HG03558 (cell line): ENCODE results near the gene PLCXD3.
"Not testable (repeated sequence)": the region's sequence is repeated elsewhere in the genome, so short reads cannot be mapped to it uniquely, and the experiment has no call there.

Source experiments
- ATAC-seq: cut with Tn5 transposase; IDR thresholded peaks from one replicate; pipeline ENCODE4 v1.9.1; 2021; ENCODE audit warnings: moderate number of reproducible peaks; ENCODE audit not compliant: unreplicated experiment; ENCODE audit errors: extremely low read depth

Gene PLCXD3

DNA sequence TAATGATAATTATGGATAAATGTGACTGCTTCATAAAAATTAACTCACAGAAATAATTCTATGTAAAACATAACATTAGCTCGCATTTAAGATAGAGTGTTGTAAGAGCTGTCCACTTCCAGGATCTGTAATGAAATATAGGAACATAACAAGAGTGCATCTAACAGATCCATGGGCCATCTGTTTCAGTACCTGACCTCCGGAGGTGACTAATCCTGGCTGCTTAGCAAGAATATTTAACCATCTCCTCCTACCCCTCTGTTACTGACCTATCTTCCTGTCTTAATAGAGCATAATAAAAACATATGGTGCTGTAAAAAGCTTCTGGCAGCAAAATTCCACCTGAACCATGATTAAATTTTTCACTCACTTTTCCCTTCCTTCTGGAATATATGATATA, 7.1 kb downstream of the PLCXD3 start:
- ATAC-seq = no peak

DNA sequence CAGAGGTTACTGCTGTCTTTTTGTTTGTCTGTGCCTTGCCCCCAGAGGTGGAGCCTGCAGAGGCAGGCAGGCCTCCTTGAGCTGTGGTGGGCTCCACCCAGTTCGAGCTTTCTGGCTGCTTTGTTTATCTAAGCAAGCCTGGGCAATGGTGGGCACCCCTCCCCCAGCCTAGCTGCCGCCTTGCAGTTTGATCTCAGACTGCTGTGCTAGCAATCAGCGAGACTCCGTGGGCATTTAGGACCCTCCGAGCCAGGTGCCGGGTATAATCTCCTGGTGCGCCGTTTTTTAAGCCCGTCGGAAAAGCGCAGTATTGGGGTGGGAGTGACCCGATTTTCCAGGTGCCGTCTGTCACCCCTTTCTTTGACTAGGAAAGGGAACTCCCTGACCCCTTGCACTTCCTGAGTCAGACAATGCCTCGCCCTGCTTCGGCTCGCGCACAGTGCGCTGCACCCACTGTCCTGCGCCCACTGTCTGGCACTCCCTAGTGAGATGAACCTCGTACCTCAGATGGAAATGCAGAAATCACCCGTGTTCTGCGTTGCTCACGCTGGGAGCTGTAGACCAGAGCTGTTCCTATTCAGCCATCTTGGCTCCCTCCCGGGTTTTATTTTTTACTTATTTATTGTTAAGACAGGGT, 16.8 kb downstream of the PLCXD3 start:
- not testable (repeated sequence) for ATAC-seq

DNA sequence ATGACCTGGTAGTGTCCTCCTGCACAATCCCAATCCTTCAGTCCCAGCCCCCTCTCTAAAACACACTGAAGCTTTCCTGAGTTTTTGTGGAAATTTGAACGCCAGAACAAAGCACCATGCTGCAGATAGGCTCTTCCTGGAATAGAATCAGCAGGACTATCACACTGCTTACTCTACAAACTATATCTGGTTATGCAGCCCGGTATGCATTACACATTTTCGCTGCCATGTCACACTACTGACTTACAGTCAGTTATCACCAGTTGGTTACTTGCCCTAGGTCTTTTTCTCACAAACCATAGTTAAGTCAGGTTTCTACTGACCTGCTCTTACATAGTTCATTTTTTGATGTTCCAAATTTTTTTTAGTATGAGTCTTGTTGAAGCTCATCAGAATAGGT, 24.9 kb downstream of the PLCXD3 start:
- ATAC-seq = no peak

DNA sequence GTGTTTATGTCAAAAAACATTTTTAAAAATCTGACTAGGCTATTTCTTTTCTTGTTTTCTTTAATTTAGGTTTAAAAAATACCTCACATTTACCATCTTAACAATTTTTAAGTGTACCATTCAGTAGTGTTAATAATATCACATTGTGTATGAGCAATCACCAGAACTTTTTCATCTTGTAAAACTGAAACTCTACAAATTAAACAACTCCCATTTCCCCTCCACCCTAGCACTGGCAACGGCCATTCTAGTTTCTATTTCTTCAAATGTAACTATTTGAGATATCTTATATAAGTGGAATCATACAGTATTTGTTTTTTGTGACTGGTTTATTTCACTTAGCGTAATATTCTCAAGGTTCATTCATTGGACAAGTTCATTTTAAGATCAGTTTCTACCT, 27.7 kb downstream of the PLCXD3 start:
- peak; percentile 51 for ATAC-seq

DNA sequence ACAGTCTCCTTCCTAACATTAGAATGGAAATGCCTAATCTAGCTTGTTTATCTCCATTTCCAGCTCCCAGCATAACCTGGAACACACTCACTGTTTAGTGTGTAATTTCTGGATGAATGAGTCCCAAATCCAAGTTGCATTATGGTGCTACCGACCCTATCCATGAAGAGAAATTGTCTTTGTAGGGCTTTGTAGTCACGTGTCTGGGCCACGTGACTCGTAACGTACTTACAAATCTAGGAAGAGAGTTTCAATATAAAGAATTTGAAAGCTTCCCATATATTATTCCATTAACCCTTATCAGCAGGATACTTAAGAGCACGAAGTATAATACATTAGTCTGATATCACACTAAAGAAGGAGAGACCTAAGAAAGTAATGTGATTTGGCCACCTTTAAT, 28.2 kb downstream of the PLCXD3 start:
- ATAC-seq = no peak

DNA sequence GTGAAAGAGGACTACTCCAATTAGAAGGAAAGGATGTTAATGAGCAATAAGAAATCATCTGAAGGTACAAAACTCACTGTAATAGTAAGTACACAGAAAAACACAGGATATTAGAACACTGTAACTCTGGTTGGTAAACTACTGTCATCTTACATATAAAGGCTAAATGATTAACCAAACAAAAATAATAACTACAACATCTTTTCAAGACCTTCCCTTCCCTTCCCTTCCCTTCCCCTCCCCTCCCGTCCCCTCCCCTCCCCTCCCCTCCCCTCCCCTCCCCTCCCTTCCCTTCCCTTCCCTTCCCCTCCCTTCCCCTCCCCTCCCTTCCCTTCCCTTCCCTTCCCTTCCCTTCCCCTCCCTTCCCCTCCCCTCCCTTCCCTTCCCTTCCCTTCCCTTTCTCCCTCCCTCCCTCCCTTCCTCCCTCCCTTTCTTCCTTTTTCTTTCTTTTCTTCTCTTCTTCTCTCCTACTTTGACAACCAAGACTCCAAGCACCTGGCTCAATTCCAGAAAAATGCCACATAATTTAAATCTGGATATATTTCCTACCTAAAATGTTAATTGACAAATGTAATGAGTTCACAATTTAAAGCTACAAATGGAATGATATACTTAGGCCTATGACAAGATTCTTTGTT, 38.7 kb downstream of the PLCXD3 start:
- not testable (repeated sequence) for ATAC-seq

DNA sequence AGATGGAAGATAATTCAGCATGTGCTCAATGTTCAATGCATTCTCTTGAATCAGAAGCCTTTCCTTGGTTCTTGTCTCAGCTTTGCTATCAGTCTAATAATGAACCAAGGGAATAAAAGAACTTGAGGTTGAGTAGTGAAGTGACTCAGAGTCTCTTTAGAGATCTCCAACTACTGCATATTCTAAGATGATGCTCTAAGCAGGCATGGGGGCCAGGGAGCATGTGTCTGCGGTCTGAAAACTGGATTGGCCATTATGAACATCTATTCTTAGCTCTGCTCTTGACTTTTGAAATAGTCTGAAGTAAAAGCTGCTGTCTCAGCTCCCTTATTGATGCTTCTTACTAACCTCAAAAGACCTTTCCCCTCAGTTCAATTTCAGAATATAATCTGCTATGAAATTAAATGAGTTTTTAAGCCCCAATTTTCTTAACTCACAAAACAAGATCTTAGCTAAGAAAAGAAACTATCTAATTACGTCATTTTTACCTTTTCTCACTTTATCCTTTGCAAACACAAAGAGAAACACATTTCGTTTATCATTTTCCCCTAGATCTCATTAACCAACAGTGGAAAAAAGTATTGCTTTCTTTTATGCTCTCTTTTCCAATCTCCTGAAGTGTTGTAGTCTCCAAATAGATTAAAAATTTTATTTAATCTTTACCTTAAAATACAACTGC, 44.8 kb downstream of the PLCXD3 start:
- no peak for ATAC-seq

DNA sequence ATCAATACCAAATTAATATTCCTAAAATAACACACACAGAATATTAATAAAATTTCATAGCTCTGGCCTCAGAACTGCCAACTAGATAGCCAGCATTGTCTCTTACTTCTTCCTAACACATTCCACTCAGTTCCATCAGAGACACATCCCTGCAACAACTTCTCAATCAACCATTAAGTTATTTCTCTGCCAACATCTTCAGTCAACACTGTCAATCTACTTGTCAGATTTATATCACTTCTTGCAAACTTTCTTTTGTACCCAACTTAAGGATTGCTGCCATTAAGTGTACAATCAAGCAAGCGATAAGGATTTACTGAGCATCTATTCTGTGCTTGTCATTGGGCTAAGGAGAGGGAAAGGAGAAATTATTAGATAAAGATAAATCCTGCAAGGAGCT, 50.8 kb downstream of the PLCXD3 start:
- no peak for ATAC-seq

DNA sequence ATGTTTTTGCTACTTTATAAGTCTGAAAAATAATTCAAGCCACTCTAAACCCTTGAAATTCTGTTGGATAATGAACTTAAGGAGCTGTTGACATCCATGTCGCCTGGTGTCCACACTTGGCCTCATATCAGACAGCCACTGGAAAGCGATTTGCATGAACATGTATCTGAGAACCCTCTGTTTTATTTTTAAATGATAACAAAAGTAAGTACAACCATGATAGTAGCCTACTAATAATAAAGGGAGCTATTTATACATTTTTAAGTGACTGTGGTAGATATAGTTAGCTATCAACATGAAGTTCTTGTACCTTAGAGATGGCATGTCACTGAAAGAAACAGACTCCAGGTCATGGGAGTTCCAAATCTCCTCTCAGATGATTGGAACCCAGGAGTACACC, 53.3 kb downstream of the PLCXD3 start:
- no peak for ATAC-seq

DNA sequence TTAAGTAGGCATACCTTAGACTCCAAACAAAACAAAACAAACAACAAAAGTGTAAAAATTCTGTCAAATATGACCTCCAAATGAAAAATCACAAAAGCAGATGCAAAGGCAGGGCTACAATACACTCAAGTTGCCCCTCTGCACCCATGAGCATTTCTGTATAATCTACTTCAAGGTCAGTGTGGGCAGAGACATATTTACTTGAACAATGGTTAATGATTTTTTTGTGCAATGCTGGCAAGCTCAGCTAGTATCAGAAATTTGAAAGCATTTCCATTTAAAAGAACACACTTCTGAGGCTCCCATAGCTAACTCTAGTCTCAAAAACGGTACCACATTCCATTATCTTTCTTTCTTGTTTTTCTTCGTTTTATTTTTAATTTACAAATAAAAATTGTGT, 57.9 kb downstream of the PLCXD3 start:
- ATAC-seq = no peak

DNA sequence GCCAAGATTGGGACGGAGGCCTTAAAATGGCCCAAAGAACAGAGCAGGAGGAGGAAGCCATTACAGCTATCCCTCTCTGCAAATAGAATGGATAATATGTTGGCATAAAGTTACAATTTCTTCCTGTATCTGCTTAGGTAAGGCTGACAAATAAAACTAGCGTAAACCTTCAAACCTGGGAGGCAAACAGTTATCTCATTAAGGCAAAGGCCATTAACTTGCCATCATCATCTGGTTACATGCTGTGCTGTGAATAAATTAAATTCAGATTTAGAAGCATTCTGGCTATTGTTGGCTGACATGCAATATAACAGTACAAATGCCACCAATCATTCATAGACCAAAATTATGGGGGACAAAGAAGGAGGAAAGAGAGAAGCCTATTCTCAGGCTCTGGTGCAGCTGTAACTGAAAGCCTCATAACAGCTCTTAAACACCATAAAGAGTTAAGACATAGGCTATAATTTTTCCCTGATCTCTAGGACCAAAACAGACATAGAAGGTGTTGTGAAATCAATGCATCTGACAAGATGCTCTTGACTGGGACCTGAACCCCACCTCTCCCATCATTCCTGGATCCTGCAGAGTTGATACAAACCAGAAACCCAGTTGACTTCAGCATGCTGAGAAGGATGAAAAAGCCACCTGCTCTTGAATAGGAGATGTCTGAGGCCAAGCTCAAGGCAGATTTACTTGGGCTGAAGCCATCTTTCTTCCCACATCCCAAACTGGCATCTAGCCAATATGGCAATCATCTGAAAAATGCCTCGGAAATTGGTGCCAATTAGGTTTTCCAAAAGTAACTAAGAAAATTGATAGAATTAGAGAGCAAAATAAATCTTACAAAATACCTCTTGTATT, 62.5 kb downstream of the PLCXD3 start:
- ATAC-seq = no peak

DNA sequence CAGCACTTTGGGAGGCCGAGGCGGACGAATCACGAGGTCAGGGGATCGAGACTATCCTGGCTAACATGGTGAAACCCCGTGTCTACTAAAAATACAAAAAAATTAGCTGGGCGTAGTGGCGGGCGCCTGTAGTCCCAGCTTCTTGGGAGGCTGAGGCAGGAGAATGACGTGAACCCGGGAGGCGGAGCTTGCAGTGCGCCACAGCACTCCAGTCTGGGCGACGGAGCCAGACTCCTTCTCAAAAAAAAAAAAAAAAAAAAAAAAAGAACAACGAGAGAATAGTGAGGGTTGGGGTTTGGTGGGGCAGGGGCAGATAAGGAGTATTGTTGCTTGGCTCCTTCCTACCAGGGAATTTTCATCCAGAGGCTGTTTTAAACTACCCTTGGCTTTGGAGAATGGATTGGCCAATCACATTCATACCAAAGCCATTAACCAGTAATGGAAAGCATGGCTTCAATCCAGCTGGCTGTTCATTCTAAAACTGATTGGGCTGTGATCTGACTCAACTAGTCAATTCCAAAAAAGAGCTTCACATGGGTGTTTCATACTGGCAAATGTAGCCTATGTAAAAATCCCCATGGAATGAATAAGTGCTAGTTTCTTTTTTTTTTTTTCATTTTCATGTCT, 64.4 kb downstream of the PLCXD3 start:
- no peak for ATAC-seq

DNA sequence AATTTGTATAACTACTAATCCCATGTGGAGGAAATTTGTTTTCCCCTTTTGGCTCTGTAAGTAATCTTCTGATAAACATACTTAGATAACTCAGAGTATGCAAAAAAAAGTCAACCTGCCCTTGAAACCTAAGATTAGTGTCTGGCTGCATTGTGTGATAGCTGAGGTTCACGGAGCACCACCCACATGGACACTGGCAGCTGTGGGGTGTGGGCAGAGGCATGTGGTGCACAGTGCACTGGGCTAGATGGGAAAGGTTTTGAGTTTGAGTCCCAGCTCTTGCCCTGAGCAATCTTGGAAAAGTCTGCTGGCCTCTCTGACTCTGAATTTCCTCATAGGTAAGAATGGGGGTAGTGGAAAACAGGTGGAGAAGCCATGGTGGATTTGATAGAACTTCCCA, 75.1 kb downstream of the PLCXD3 start:
- no peak for ATAC-seq

DNA sequence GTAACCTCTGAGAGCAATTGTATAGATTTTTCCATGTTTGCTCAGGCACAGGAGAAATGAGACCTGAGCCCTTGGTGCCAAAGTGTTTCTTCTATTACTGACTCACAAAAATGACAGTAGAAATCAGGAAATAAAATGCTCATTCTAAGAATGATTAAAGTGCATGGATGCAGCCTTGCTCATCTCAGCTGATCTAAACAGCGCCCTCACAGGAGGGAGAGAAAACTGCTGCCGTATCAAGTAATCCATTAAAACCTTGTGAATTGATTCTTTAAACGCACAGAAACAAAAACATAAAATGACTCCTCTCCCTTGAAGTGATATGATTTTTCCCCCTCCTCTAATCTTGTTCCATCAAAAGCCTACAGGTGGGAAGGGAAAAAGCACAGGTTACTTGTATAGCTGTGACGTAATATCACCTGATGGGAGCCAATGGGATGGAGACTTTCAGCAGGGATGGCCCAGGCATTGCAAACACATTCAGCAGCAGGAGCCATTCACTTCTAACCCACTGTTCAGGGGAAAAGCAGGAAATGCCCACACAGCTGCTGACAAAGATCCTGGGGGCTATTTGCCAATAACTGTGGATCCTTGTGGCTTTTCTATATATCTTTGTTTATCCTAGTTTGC, 76.7 kb downstream of the PLCXD3 start:
- no peak for ATAC-seq

DNA sequence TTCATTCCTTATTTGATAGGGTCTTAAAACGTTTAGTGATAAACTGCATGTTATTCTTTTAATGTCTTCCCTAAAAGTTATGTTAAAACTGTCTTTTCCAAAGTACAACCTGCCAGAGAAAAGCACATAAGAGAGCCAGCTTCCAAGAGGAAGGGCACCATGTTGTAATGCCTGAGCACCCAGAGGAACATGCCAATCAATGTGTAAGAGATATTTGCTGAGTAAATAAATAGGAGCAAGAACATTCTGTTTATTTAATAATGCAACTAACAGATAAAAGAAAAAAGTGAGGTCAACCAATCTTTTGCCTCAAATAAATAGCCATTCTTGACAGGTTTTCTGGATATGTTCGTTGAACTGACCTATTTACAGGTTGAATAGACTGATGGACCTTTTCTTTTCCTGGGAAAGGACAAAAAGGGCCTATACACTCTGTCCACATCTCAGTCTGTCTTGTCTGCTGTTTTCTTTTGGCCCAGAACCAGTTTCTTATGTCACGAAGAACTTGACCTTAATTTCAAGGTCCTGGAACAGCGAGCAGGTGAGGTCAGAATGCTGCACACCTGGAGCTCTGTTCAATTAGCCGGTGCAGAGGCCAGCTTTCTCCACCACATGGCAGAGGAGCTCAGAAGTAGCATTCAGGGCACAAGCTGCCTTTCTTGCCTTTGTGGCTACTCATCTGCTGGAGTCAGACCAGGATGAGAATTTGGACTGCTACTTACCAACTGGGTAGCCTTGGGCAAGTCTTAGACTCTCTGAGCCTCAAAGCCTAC, 77.7 kb downstream of the PLCXD3 start:
- no peak for ATAC-seq

DNA sequence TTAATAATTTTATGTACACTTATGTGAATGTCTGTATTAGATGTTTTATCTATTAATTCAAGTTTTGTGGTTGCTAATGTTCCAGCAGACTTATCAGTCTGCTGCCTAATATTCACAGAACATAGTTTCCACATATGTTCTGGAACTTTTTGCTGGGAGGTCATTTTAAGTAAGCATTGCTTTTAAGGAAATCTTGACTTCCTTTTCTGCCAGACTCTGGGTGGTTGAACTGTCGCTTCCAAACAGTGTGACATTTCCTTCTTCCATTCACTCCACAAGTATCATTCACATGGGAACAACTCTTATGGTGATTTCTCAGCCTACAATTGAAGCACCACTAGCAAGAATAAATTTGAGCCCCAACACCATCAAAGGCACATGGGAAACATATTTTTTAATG, 82.9 kb downstream of the PLCXD3 start:
- ATAC-seq = no peak

DNA sequence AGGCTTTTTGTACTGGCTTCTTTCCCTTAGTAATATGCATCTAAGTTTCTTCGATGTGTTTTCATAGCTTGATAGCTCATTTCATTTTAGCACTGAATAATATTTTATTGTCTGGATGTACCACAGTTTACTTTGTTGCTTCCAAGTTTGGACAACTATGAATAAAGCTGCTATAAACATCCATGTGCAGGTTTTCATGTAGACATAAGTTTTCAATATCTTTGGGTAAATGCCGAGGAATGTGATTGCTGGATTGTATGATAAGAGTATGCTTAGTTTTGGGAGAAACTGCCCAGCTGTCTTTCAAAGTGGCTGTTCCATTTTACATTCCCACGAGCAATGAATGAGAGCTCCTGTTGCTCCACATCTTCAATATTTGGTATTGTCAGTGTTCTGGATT, 84.7 kb downstream of the PLCXD3 start:
- ATAC-seq = no peak

DNA sequence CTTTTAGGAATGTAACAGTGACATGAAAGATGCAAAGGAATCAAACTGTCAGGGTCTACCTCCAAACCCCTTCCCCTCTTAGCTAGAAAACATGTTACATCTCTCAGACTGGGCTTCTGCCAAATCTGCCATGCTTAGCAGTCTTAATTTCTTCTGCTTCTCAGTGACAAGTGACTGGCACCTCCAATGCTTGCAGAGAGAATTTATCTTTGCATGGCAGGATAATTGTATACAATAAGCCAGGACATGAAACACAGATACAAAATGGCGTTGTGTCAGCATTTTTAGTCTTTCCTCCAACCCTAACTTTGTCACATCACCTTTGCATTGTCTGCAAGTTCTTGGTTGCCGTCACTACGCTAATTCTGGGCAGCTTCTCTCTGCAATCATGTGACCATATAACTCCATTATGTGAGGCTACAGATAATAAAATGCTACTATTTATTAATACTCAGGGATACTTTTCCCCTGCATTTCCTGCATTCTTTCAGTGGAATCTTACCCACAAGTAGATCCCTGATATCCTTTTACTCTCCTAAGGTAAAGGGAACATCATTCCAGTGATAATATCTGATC, 89.8 kb downstream of the PLCXD3 start:
- ATAC-seq = no peak
